ENCODE measurements around the gene ZNF813. TPM values are rescaled to one million over a fixed set of nuclear protein-coding genes. Genes with fewer than 3 reads are reported as not detected.

Gene ZNF813
- total RNA-seq, 4 donors from 2014 or later = 3.0 to 4.1 (median 3.5) TPM

GRCh38 chr19:53517114-53517741, 49.7 kb downstream of the ZNF813 start:
- TF ChIP-seq CTCF (IDR thresholded peaks at IDR 0.05; ENCODE audit: low read depth) = no peak

- no peak for TF ChIP-seq CTCF (IDR thresholded peaks at IDR 0.05; ENCODE audit: low read depth)
Observed at GRCh38 chr19:53518121-53518520, 50.6 kb downstream of the ZNF813 start.

- TF ChIP-seq CTCF (IDR thresholded peaks at IDR 0.05; ENCODE audit: low read depth) = no peak
Observed at GRCh38 chr19:53518716-53519115, 51.2 kb downstream of the ZNF813 start.

GRCh38 chr19:53519446-53519845, 51.9 kb downstream of the ZNF813 start:
- no peak for TF ChIP-seq CTCF (IDR thresholded peaks at IDR 0.05; ENCODE audit: low read depth)

- no peak for TF ChIP-seq CTCF (IDR thresholded peaks at IDR 0.05; ENCODE audit: low read depth)
Observed at GRCh38 chr19:53520163-53520546, 52.6 kb downstream of the ZNF813 start.

GRCh38 chr19:53520547-53521372, 53.2 kb downstream of the ZNF813 start:
- no peak for TF ChIP-seq CTCF (IDR thresholded peaks at IDR 0.05; ENCODE audit: low read depth)

- TF ChIP-seq CTCF (IDR thresholded peaks at IDR 0.05; ENCODE audit: low read depth) = no peak
Observed at GRCh38 chr19:53521373-53522202, 54.1 kb downstream of the ZNF813 start.
